ENCODE results near the gene PHTF2.
A peak's percentile ranks its signal among the peaks of the same experiment; 100 is the strongest.
"Not testable (repeated sequence)": the region's sequence is repeated elsewhere in the genome, so short reads cannot be mapped to it uniquely, and the experiment has no call there.

Gene PHTF2

DNA sequence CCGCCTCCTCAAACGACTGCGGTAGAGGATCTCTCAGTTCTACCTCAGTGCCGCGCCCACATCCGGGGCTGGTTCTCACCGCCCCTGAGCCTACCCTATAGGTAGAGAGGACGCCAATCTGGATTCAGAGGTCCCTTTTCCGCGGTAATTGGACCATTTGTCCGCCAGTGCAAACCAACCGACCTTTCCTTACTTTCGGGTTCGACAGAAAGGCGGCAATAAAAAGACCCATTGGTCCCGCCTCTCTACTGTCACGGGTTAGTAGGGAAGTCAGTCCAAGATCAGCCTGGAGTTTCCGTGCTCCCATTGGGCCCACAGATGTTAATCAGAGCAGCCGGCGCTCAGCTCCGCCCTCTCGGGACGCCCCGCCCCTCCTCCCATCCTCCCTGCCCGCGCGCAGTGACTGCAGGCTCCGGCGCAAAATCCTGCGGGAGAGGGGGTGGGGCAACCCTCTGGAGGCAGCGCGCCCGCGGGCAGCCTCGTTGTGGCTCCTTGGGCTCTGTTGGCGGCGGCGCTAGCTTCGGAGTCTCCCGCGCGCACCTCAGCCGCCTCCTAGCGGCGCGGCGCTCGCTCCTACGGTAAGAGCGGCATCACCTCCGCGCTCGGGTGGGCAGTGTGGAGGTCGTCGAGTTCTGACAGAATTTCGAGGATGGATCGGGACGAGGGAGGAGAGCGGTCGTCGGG, at the start of gene PHTF2, which contains the start of gene TMEM60:
Gene PHTF2, plus strand, starts transcription at position 380 of the 684 bp plus-strand sequence.
Gene TMEM60, minus strand, starts transcription at position 41 of the 684 bp plus-strand sequence. CDS start 4,061 bp downstream, outside the sequence.
- peak; percentile 98 to 99 for DNase-seq

DNA sequence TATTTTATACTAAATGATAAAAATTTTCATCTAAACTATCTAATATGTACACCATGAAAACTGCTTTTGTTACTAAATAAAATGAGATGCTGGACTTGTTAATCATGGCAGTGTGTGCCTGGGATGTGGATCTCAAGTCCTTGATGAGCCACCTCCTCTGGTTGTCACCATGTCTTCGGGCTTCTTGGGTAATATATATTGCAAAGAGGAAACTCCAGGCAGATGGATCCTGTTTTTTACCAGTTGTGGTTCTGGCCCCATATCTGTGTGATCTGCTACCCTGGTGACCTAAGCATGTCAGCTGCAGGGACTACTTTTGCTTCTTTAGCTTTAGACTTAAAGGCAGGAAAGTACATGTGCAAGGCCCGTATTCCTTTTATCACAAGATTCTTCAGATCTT, 46.6 kb upstream of the PHTF2 start:
- DNase-seq = no peak

DNA sequence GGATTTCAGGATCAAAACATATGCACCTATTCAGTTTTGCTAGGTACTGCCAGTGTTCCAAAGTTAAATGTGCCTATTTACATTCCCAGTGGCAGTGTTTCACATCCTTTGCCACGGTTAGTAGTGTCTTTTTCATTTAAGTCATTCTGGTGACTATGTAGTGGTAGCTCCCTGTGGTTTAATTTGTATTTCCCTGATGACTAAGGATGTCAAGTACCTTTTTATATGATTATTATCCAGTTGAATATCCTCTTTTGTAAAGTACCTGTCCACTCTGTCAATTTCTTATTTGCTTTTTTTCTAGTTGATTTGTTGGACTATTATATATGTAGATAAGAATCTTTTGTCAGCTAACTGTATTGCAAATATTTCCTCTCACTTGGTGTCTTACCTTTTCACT, 45.4 kb upstream of the PHTF2 start:
- no peak for DNase-seq

DNA sequence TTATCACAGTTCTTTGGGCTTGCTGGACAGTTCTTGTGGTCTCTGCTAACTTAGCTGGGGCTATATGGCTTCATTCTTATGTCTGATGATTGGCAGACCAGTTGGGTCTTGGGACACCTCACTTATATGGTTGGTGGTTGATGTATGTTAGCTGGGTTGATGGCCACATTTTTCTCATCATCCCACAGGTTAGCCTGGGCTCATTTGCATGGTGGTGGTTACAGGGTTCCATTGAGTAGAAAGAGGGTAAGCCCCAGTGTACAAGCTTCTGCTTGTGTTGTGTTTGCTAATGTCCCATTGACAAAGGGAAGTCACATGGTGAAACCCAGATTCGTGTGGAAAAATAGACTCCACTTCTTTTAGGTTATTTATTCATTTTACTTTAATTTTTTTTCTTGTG, 41.0 kb upstream of the PHTF2 start:
- no peak for DNase-seq

DNA sequence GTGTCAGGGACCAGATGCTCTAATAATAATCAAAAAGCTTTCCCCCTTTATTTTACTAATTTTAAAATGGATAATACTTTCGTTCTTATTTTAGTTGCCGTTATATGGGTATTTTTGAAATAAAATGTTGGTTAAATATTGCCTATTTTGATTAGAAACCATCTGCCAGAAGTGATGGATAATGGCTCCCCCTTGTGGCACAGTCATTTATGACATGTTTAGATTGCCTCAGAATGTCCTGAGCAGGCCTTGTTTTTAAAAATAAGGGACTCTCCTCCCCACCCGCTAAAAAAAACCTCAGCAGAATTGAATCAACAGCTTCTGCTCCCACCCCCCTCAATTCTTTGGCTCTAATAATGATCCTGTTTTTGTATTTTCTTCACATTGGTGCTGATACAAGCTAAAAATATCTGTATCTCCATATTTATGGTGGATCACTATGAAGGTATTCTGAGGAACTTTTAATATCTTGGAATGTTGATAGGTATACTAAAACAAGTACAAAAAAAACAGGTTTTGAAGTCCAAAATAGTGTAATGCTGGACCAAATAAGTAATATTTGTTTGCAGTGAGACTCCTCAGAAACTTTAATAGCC, 39.2 kb upstream of the PHTF2 start:
- peak; percentile 15 to 19 for DNase-seq

DNA sequence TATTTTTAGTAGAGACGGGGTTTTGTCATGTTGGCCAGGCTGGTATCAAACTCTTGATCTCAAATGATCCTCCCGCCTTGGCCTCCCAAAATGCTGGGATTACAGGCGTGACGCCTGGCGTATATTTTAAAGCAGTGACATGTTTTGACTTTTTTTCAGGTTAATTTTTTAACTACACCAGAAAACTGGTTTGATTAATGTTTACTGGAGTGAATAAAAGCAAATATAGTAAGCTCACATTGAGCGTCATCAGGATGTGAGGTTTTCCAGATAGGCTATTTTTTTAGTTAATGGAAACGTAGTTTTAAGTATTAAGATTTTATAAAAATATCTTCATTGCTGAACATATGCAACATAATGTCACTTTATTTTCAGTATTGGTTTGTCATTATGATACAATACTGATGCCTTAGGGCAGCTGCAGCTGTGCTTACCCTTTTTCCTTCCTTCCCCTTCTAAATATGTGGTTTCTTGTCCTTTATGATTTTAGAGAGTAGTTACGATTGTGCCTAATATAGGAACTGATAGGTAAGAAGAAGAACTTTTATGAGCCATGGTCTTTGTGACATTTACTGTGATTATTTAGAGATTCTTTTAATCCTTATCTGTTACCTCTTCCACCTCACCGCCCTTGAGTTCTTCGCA, 37.6 kb upstream of the PHTF2 start:
- no peak for DNase-seq

DNA sequence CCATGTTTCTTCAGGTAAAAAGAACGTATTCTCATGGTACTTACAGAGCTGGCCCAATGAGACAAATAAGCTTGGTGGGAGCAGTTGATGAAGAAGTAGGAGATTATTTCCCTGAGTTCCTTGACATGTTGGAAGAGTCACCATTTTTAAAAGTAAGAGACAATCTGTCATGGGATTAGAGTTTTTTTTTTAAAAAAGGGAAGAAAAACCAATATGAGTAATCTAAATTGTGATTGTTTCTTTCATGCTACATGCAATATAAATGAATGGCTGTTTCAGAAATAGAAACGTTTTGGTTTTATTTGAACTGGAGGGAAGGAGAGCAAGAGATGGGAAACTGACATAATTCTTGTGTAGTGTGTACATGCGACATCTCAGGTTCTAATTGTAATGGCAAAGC, 33.1 kb upstream of the PHTF2 start:
- DNase-seq = no peak

DNA sequence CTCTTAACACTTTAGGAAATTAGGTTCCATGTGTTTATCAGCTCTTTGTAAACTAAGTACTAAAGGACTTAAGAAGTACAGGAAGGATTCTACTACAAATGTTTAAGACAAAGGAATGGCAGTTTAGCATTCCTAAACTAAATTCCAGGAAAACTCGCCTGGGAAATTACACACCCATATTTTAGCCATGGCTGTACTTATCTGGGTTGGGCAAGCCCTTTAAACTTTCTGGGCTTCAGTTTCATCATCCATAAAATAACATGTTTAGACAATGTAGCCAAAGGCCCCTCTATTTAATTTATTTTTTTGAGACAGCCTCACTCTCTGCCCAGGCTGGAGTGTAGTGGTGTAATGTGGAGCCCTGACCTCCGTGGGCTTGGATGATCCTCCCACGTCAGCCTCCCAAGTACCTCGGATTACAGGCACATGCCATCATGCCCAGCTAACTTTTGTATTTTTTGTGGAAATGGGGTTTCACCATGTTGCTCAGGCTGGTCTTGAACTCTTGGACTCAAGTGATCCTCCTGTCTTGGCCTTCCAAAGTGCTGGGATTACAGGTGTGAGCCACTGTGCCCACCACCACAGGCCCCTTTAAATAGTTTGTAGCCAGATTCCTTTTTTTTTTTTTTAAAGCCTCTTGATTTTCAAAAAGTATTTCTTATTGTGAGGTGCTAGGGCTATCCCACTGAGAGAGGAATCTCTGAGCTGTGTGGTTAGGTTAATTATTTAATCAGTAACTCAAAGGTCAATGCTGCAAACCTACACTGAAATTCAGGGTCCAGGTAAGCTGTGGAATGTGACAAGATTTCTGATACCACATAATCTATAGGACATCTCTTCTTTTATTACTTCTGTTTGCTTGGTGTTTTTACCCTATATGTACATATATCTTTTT, 32.4 kb upstream of the PHTF2 start:
- no peak for DNase-seq

DNA sequence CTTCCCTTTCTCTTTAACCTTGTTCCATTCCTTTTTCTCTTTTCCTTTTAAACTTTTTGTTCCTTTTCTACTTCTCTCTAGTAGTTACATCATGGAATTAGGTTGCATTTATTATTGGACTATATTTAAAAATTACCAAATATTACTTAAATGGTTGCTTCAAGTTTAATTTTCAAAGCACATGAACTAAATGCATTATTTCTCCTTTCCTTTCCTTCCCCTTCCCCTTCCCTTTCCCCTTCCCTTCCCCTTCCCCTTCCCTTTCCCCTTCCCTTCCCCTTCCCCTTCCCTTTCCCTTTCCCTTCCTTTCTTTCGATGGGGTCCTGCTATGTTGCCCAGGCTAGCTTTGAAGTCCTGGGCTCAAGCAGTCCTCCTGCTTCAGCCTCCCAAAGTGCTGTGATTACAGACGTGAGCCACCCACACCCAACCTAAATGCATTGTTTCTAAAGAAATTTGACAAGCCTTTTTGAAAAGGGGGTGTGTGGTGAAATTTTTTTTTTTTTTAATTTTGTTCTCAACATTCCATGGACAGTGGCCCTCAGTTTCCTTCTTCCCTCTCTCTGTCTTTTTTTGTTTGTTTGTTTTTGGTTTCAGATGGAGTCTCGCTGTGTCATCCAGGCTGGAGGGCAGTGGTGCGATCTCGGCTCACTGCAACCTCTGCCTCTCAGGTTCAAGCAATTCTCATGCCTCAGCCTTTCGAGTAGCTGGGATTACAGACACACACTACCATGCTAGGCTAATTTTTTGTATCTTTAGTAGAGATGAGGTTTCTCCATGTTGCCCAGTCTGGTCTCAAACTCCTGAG, 31.6 kb upstream of the PHTF2 start:
- no peak for DNase-seq

DNA sequence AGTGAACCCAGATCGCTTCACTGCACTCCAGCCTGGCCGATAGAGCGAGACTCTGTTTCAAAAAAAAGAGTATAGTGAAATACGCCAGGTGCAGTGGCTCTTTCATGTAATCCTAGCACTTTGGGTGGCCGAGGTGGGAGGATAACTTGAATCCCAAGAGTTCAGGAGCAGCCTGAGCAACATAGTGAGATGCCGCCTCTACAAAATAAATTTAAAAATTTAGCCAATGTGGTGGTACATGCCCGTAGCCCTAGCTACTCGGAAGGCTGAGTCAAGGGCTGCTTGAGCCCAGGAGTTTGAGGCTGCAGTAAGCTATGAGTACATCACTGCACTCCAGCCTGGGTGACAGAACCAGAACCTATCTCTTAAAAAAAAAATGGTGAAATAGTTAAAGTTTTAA, 28.3 kb upstream of the PHTF2 start:
- DNase-seq = no peak

DNA sequence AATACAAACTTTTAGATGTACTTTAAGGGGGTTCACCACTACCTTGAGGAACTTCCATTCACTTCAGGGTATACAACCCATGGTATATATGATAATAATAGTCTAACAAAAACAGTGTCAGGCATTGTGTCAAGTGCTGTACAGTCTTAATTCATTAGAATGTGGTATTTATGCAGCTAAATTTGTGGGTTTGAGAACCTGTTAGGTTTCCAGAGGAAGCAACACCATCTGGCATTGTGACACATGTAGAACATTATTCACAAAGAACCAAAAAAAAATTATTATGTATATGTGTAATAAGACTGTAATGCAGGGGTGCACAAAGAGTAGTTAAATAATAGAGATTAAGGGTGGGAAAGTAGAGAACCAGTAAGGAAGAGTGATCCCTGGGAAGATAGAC, 26.7 kb upstream of the PHTF2 start:
- DNase-seq = no peak

DNA sequence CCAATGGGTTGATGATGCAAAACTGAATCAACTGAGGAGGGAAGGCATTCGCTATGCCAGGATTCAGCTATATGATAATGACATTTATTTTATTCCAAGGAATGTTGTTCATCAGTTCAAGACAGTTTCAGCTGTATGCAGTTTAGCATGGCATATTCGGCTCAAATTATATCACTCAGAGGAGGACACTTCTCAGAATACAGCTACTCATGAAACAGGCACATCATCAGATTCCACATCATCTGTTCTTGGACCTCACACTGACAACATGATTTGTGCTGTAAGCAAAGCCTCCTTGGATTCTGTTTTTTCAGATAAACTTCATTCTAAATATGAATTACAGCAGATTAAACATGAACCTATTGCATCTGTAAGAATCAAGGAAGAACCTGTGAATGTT, 20.0 kb upstream of the PHTF2 start:
- no peak for DNase-seq

DNA sequence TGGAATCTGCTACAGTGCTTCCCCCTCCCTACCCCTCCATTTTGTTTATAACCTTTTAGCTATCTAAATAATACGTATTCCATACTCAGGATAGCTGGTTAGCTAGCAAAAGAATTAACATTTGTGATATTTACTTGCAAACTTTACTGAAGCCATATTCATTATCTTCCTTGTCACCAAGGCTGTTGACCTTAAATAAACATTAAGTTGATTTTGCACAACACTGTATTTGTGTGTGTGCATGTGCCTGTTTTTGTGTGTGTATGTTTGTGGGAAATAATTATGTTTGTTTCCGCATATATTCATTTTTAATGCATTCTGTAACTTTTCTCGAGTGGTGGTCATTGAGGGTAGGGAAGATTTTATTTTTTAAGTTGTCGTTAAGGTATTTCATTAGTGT, 16.2 kb upstream of the PHTF2 start:
- no peak for DNase-seq

DNA sequence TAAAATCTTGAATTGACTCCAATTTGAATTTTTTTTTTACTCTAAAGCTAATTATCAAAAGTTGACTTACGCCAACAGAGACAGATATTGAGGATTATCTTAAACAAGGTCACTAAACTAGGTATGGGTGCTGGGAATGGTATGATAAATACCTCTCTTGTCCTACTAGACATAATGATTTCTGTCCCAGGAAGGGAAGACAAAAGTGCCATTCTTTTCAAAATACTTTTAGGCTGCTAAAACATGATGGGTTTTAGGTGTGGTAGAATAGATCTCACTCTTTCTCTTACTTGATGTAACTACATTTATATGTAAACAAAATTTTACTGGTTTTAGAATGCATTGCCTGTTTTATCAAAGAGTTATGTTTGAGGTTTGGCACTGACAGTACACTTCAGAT, 15.5 kb upstream of the PHTF2 start:
- DNase-seq = no peak

DNA sequence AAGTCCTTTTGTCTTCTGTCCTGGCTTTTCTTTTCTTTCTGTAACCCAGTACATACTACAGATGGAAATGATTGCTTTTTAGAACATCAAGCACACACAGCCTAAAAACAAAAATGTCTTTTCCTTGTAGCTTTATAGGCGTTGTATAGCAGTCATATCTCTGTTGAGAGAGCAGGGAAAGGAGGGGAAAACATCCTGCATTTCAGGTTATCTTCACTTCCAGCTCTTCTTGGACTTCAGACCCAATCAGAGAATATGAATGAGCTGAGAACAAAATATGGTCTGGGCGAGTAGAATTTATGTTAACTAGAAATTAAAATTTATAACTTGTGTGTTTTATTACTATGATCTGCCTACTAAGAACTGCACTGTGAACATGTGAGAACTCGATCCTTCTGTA, 15.0 kb upstream of the PHTF2 start:
- no peak for DNase-seq

DNA sequence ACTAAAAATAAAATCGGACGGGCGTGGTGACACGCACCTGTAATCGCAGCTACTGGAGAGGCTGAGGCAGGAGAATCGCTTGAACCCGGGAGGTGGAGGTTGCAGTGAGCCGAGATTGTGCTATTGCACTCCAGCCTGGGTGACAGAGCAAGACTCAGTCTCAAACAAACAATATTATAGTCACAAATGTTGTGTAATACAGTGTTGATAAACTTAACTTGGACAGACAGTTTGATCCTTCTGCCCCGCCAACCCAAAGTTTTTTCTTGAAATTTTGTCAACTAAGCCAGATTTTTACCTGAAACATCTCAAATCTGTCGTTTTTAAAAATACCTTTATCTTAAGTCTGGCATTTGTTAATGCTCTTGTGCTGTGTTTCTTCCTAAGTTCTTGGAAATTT, 14.1 kb upstream of the PHTF2 start:
- not testable (repeated sequence) for DNase-seq

DNA sequence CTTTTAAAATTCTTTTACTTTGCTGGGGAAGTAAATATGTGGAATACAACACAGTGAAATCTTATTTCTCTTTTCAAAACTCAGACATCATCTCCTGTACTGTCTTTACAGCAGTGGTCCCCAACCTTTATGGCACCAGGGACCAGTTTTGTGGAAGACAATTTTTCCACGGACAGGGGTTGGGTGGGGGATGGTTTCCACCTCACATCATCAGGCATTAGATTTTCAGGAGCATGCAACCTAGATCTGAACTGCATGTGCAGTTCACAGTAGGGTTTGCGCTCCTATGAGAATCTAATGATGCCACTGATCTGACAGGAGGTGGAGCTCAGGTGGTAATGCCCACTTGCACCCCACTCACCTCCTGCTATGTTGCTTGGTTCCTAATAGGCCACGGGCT, 12.6 kb upstream of the PHTF2 start:
- no peak for DNase-seq

DNA sequence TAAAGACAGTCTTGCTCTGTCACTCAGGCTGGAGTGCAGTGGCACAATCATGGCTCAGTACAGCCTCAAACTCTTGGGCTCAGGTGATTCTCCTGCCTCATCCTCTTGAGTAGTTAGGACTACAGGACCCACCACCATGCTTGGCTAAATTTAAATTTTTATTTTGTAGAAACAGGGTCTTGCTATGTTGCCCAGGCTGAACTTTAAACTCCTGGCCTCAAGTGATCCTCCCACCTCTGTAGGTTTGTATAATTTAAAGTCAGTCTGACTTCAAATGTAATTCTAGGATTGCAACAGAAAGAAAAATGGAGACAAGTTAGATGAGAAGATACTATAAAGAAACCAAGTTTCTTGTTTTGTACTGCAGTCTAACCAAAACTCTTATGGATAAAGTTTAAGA, 11.8 kb upstream of the PHTF2 start:
- DNase-seq = no peak

DNA sequence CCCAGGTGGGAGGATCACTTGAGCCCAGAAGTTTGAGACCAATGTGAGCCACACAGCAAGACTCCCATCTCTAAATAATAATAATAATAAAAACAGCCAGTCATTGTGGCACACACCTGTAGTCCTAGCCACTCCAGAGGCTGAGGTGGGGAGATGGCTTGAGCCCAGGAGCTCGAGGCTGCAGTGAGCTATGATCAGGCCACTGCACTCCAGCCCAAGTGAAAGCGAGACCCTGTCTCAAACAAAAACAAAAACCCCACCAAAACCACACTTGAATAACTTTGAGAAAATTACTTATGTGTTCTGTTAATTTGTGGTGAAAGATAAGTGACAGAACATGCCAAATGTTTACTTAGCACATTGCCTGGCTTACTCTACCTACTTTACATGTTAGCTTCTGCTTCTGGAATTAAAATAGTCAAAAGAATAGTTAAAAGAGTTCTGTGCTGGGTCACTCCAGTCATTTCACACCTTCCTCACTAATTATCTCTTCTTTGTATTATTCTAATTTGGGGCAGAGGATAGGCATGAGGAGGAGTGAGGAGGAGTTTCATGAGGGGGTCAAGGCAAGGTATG, 10.2 kb upstream of the PHTF2 start:
- DNase-seq = no peak

DNA sequence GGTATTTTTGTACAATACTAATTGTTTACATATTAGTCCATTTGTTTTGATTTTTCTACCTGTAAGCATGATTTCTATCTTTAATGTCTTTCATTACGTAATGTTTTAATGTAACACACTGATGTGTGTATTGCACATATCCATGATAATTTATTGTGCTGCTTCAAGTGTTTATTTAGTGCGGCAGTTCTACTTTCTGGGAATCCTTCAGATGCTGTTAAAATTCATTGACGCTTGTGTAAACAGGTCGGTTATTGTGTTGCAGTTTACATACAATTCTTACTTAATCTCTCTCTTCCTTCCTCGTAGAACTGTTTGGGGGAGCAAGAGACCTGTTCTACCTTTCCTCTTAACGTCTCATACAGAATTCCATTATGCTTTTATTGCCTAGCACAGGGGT, 7.2 kb upstream of the PHTF2 start:
- DNase-seq = peak; percentile 64 to 75

DNA sequence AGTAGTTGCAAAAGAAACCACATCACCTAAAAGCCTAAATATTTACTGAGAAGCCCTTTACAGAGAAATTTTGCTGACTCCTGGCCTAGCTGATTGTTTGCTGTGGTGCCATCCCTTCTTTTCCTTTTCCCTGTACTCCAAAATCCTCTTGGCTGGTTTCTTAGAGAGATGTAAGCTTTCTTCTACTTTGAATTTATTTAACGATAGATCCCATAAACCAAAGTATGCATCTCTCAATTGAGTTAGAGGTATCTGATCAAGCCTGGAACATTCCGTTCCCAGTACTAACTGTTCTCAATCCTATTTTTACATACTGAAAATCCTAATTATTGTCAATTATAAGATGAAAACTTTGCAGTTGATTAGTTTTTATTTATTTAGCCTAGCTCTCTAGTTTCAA, 6.6 kb upstream of the PHTF2 start:
- DNase-seq = no peak

DNA sequence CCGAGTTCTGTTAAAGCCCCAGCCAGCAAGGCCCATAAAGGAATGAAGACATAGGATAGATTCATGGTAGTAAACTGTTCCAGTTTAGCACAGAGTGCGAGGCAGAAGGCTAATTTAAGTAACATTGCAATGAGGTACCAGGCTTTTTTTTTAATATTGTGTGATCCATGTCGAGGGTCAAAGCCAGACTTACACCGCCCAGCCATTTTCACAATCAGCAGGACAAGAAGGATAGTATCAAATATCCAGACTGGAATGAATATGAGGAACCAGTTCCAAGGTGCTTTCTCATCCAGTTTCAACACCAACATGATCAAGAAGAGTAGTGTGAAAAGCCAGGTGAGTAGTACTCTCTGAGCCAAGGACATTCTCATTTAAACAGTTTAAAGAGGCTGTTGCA, 4.6 kb upstream of the PHTF2 start:
- no peak for DNase-seq
